RPMI8226 (cell line): ENCODE results near the gene RALGPS2.
"Not testable (repeated sequence)": the region's sequence is repeated elsewhere in the genome, so short reads cannot be mapped to it uniquely, and the experiment has no call there.

Experiments used
- DNase-seq: peaks from one replicate; pipeline ENCODE4 v3.0.0-alpha.2; 2015

The RALGPS2 gene

GRCh38 chr1:178947677-178947981 lies 222.6 kb downstream of the RALGPS2 start:
- no peak for DNase-seq

GRCh38 chr1:178948676-178949075 lies 223.6 kb downstream of the RALGPS2 start:
- no peak for DNase-seq

- DNase-seq: not testable (repeated sequence)
These were observed 224.8 kb downstream of the RALGPS2 start for GRCh38 chr1:178949866-178950265.

GRCh38 chr1:178951600-178951999 lies 226.6 kb downstream of the RALGPS2 start:
- no peak for DNase-seq

- no peak for DNase-seq
These were observed 228.0 kb downstream of the RALGPS2 start for GRCh38 chr1:178953034-178953433.

GRCh38 chr1:178953538-178954324 lies 228.7 kb downstream of the RALGPS2 start:
- no peak for DNase-seq

GRCh38 chr1:178954325-178954690 lies 229.3 kb downstream of the RALGPS2 start:
- no peak for DNase-seq

GRCh38 chr1:178954937-178955336 lies 229.9 kb downstream of the RALGPS2 start:
- DNase-seq: no peak

GRCh38 chr1:178955391-178955954 lies 230.4 kb downstream of the RALGPS2 start:
- no peak for DNase-seq

GRCh38 chr1:178958491-178958890 lies 233.4 kb downstream of the RALGPS2 start:
- no peak for DNase-seq

GRCh38 chr1:178959543-178960460 lies 234.8 kb downstream of the RALGPS2 start:
- no peak for DNase-seq

- no peak for DNase-seq
These were observed 235.6 kb downstream of the RALGPS2 start for GRCh38 chr1:178960482-178961240.

- no peak for DNase-seq
These were observed 236.3 kb downstream of the RALGPS2 start for GRCh38 chr1:178961331-178961730.

GRCh38 chr1:178961868-178962267 lies 236.8 kb downstream of the RALGPS2 start:
- DNase-seq: no peak

GRCh38 chr1:178962853-178963711 lies 238.0 kb downstream of the RALGPS2 start:
- no peak for DNase-seq

- no peak for DNase-seq
These were observed 239.7 kb downstream of the RALGPS2 start for GRCh38 chr1:178964469-178965330.

GRCh38 chr1:178966312-178966711 lies 241.3 kb downstream of the RALGPS2 start:
- DNase-seq: no peak

GRCh38 chr1:178969226-178969987 lies 244.4 kb downstream of the RALGPS2 start:
- no peak for DNase-seq

GRCh38 chr1:178970184-178970583 lies 245.1 kb downstream of the RALGPS2 start:
- no peak for DNase-seq
